ENCODE measurements around the gene THEMIS2. TPM values are rescaled to one million over a fixed set of nuclear protein-coding genes. Genes with fewer than 3 reads are reported as not detected.

THEMIS2 gene
- total and polyA plus RNA-seq, 10 donors: 82.4 to 433 (median 239) TPM

- no peaks in the 10 kb centered on the region for H3K9me3 ChIP-seq
- peak; percentile 91 for DNase-seq
- H3K27ac ChIP-seq: peak overlapping the region; percentile 80 to 97 (median 92)
- peaks cover 0 to 31% (median 15%) of the 10 kb centered on the region in 6 donors for H3K36me3 ChIP-seq
- intact Hi-C loops (cut with DNase I; ENCODE audit: low total_unique reads): no loop called here
- H3K4me1 ChIP-seq: peaks cover 17 to 98% (median 70%) of the 10 kb centered on the region in 6 donors
- H3K27me3 ChIP-seq (replicated peaks in 1 of 7): no peaks in the 10 kb centered on the region
- H3K4me3 ChIP-seq: peak overlapping the region; percentile 54 to 90 (median 74)
- TF ChIP-seq POLR2AphosphoS5 (IDR thresholded peaks at IDR 0.05) (peak in 2 of 3 donors; percentile 57 to 89), CTCF (IDR thresholded peaks at IDR 0.05 in 8 of 11, conservative IDR thresholded peaks at IDR 0.05 in 3 of 11) (no peak), POLR2A (IDR thresholded peaks at IDR 0.05) (peak in 1 of 3 donors; percentile 17)
- WGBS, 5 donors: 33 to 53% (median 44%) methylated on average over 16 of the region's 16 CpGs
Measured at GRCh38 chr1:27873671-27874384, 1.5 kb downstream of the THEMIS2 start.

- no peaks in the 10 kb centered on the region for H3K9me3 ChIP-seq
- H3K4me1 ChIP-seq: peaks cover 3 to 94% (median 60%) of the 10 kb centered on the region in 6 donors
- H3K4me3 ChIP-seq: peak overlapping the region in 2 of 8 donors; percentile 54 to 83
- H3K27me3 ChIP-seq (replicated peaks in 1 of 7): no peaks in the 10 kb centered on the region
- intact Hi-C loops (cut with DNase I; ENCODE audit: low total_unique reads): no loop called here
- peak overlapping the region; percentile 80 to 97 (median 92) for H3K27ac ChIP-seq
- 82 to 92% (median 88%) methylated on average over 15 to 18 of the region's 18 CpGs for WGBS, 5 donors
- DNase-seq: peak; percentile 76
- peaks cover 0 to 58% (median 37%) of the 10 kb centered on the region in 6 donors for H3K36me3 ChIP-seq
- TF ChIP-seq POLR2AphosphoS5 (IDR thresholded peaks at IDR 0.05) (peak; percentile 55 to 74 (median 66)), CTCF (IDR thresholded peaks at IDR 0.05 in 8 of 11, conservative IDR thresholded peaks at IDR 0.05 in 3 of 11) (no peak), POLR2A (IDR thresholded peaks at IDR 0.05) (no peak)
Measured at GRCh38 chr1:27876341-27877114, 4.2 kb downstream of the THEMIS2 start.

GRCh38 chr1:27877115-27877416, 4.7 kb downstream of the THEMIS2 start:
- no peak for DNase-seq
- no peaks in the 10 kb centered on the region for H3K9me3 ChIP-seq
- peaks cover 0 to 64% (median 43%) of the 10 kb centered on the region in 6 donors for H3K36me3 ChIP-seq
- peak overlapping the region in 1 of 8 donors; percentile 83 for H3K4me3 ChIP-seq
- H3K27ac ChIP-seq: peak overlapping the region in 6 of 8 donors; percentile 87 to 97 (median 92)
- intact Hi-C loops (cut with DNase I; ENCODE audit: low total_unique reads): no loop called here
- H3K27me3 ChIP-seq (replicated peaks in 1 of 7): no peaks in the 10 kb centered on the region
- 96 to 100% (median 98%) methylated on average over 2 of the region's 2 CpGs for WGBS, 5 donors
- TF ChIP-seq POLR2A (IDR thresholded peaks at IDR 0.05) (no peak), POLR2AphosphoS5 (IDR thresholded peaks at IDR 0.05) (no peak), CTCF (IDR thresholded peaks at IDR 0.05 in 8 of 11, conservative IDR thresholded peaks at IDR 0.05 in 3 of 11) (no peak)
- peaks cover 3 to 94% (median 57%) of the 10 kb centered on the region in 6 donors for H3K4me1 ChIP-seq

- peak; percentile 33 for DNase-seq
- Histone ChIP-seq H3K4me1 (peaks cover 3 to 96% (median 60%) of the 10 kb centered on the region in 6 donors), H3K36me3 (peaks cover 0 to 73% (median 52%) of the 10 kb centered on the region in 6 donors), H3K4me3 (no peak overlapping the region), H3K27me3 (replicated peaks in 1 of 7) (no peaks in the 10 kb centered on the region), H3K27ac (peak overlapping the region in 6 of 8 donors; percentile 9 to 97 (median 92)), H3K9me3 (no peaks in the 10 kb centered on the region)
- TF ChIP-seq POLR2A (IDR thresholded peaks at IDR 0.05): no peak
- TF ChIP-seq POLR2AphosphoS5 (IDR thresholded peaks at IDR 0.05): peak in 1 of 3 donors; percentile 18
- 65 to 80% (median 76%) methylated on average over 4 of the region's 4 CpGs for WGBS, 5 donors
- intact Hi-C loops (cut with DNase I; ENCODE audit: low total_unique reads): no loop called here
Measured at GRCh38 chr1:27878039-27878438, 5.7 kb downstream of the THEMIS2 start.

Data from spleen (tissue), 11 donors.